Right lobe of liver (tissue), 4 donors: ENCODE measurements around the gene GP5.

Experiments used
- CTCF ChIP-seq, 4 donors: fragments of 200-600 bp in 3 of 4; fragments of 450-650 bp in 1 of 4; IDR thresholded peaks; one replicate each; pipeline versions ENCODE4 v1.5.1 to v1.8.0; 2016 to 2022; ENCODE audit warnings: antibody characterized with exemption in 4 of 4, mild to moderate bottlenecking in 2 of 4
- POLR2A ChIP-seq: fragments of 450-650 bp; IDR thresholded peaks from one replicate; pipeline ENCODE4 v1.6.1; 2017; ENCODE audit warnings: antibody characterized with exemption, mild to moderate bottlenecking
- donor health status: DM: no; HTN: no; CAD: no.
- donor health status: DM: no; HTN: no; CAD: no.
- donor health status: DM: no; HTN: yes; CAD: no.

GRCh38 chr3:194434503-194434902, 35.4 kb upstream of the GP5 start:
- TF ChIP-seq CTCF (IDR thresholded peaks at IDR 0.05) (no peak), POLR2A (no peak)
